K562 (cell line): ENCODE results near the gene ECD. TPM values are rescaled to one million over a fixed set of nuclear protein-coding genes. Genes with fewer than 3 reads are reported as not detected.
A peak's percentile ranks its signal among the peaks of the same experiment; 100 is the strongest.

ENCODE experiments used
- ESRRA ChIP-seq: fragments of 450-650 bp; IDR thresholded peaks from 2 replicates; pipeline ENCODE4 v1.6.1; 2014; ENCODE audit warnings: low read depth, mild to moderate bottlenecking, moderate library complexity, borderline replicate concordance
- PHB ChIP-seq: fragments of 250-450 bp; sonication (Bioruptor Pico); IDR thresholded peaks from 2 replicates; pipeline ENCODE4 v1.5.0; 2021
- SPI1 ChIP-seq: IDR thresholded peaks from 2 replicates; pipeline ENCODE4 v1.6.1; 2011; ENCODE audit warnings: low read depth, low read length, control low read depth, borderline replicate concordance
- SUPT5H ChIP-seq: fragments of 450-650 bp; IDR thresholded peaks from 2 replicates; pipeline ENCODE4 v1.6.1; 2016
- XRCC5 ChIP-seq: fragments of 200-400 bp; formaldehyde crosslinking; IDR thresholded peaks from 2 replicates; pipeline ENCODE4 v1.6.1; 2017; ENCODE audit warnings: low read depth, mild to moderate bottlenecking, low read length
- ZBTB40 ChIP-seq, 2 experiments: fragments of 450-650 bp in 1 of 2; sonication (generic) in 1 of 2; formaldehyde crosslinking in 1 of 2; IDR thresholded peaks; 2 replicates each; pipeline versions ENCODE4 v1.7.1 to v1.9.0; 2016 to 2022; ENCODE audit warnings: inconsistent platforms in 1 of 2, mild to moderate bottlenecking in 1 of 2, missing genetic modification reagents in 1 of 2
- polyA plus RNA-seq, 8 experiments: library from polyadenylated mRNA; depleted of rRNA in 4 of 8; stranded (reverse) in 5 of 8; unstranded in 3 of 8; fragments of >200 nt; fragmentation: Nextera tagmentation in 2 of 8; fragmentation: Illumina TruSeq in 1 of 8; extraction: Ambion mirVana in 2 of 8; extraction: Trizol in 1 of 8; gene quantifications; 2 replicates each; pipeline versions ENCODE4 v1.2.1 to v1.2.3, GENCODE V29; 2011 to 2014; ENCODE audit warnings: inconsistent platforms in 1 of 8, missing spikeins in 1 of 8
- total RNA-seq, 7 experiments: library from RNA; depleted of rRNA in 6 of 7; stranded (reverse); fragments of >200 nt in 6 of 7; fragmentation: Illumina TruSeq in 2 of 7; extraction: Trizol in 2 of 7; gene quantifications; 2 replicates each; pipeline versions ENCODE4 v1.2.1 to v1.2.3, GENCODE V29; 2011 to 2021; ENCODE audit warnings: low replicate concordance in 1 of 7

Gene ECD
- total and polyA plus RNA-seq, 9 of the 15 experiments (the other 6 are each of a cell fraction or from before 2014, with no cell fraction given), result 33.5 to 79.9 (median 53.2) TPM

- TF ChIP-seq ZBTB40 (IDR thresholded peaks at IDR 0.05), result peak; percentile 99
- TF ChIP-seq ZBTB40 (CRISPR knock-in tag; IDR thresholded peaks at IDR 0.05), result no peak
- no peak for TF ChIP-seq PHB (CRISPR knock-in tag)
- peak; percentile 32; the same call in 1 of the 2 replicates for TF ChIP-seq XRCC5
- peak; percentile 98 for TF ChIP-seq SUPT5H
- TF ChIP-seq SPI1, result peak; percentile 74
- TF ChIP-seq ESRRA, result peak; percentile 78
These were observed at the start of gene ECD, which contains the start of gene FAM149B1 (continued) for GRCh38 chr10:73167783-73168464.
